Chondrocyte (in vitro differentiated cells): Measurements from ENCODE around the gene POU3F1. TPM values are rescaled to one million over a fixed set of nuclear protein-coding genes. Genes with fewer than 3 reads are reported as not detected.

Experiments
- DNase-seq: peaks from one replicate; pipeline ENCODE4 v3.0.0; 2021; ENCODE audit warnings: mixed read lengths, low spot score
- H3K27ac Mint-ChIP-seq: one replicate; pipeline ENCODE4 v1.8.0; 2021; ENCODE audit warnings: mild to moderate bottlenecking, moderate library complexity, mixed read lengths; ENCODE audit not compliant: unreplicated experiment
- H3K27me3 Mint-ChIP-seq: 2 replicates; pipeline ENCODE4 v1.8.0; 2021; ENCODE audit warnings: low read depth, mixed read lengths
- H3K36me3 Mint-ChIP-seq: 2 replicates; pipeline ENCODE4 v1.8.0; 2021; ENCODE audit warnings: low read depth, mixed read lengths
- H3K4me1 Mint-ChIP-seq: 2 replicates; pipeline ENCODE4 v1.8.0; 2021; ENCODE audit warnings: low read depth, mild to moderate bottlenecking, mixed read lengths
- H3K4me3 Mint-ChIP-seq: one replicate; pipeline ENCODE4 v1.8.0; 2021; ENCODE audit warnings: mild to moderate bottlenecking, moderate library complexity, mixed read lengths; ENCODE audit not compliant: unreplicated experiment
- H3K9me3 Mint-ChIP-seq: 2 replicates; pipeline ENCODE4 v1.8.0; 2021; ENCODE audit warnings: low read depth, mixed read lengths
- CTCF ChIP-seq: fragments of 200-600 bp; sonication (generic); IDR thresholded peaks from 2 replicates; pipeline ENCODE4 v1.5.0; 2021; ENCODE audit warnings: antibody characterized with exemption, mild to moderate bottlenecking, moderate library complexity
- total RNA-seq: library from RNA; stranded (reverse); gene quantifications from 3 replicates; pipeline ENCODE4 v1.2.1, GENCODE V29; 2021

The POU3F1 gene
- total RNA-seq, 1 donor from 2014 or later = 1.6 TPM

GRCh38 chr1:38046884-38047602 lies 450 bp upstream of the POU3F1 start:
- DNase-seq = peak; percentile 91
- Mint-ChIP-seq H3K4me1 (peaks cover 24% of the 10 kb centered on the region), H3K27ac (peak overlapping the region; percentile 63), H3K27me3 (peaks cover 11% of the 10 kb centered on the region), H3K9me3 (no peaks in the 10 kb centered on the region), H3K4me3 (peak overlapping the region; percentile 75), H3K36me3 (peaks cover 1% of the 10 kb centered on the region)
- TF ChIP-seq CTCF = peak; percentile 59

GRCh38 chr1:38045401-38046332 lies 926 bp downstream of the POU3F1 start:
- Mint-ChIP-seq H3K27ac (no peak overlapping the region), H3K9me3 (no peaks in the 10 kb centered on the region), H3K4me1 (peaks cover 24% of the 10 kb centered on the region), H3K4me3 (peak overlapping the region; percentile 41), H3K36me3 (peaks cover 1% of the 10 kb centered on the region), H3K27me3 (peaks cover 11% of the 10 kb centered on the region)
- peak; percentile 86 for DNase-seq
- TF ChIP-seq CTCF = no peak

GRCh38 chr1:38044221-38045215 lies 2.1 kb downstream of the POU3F1 start:
- Mint-ChIP-seq H3K27me3 (peaks cover 11% of the 10 kb centered on the region), H3K27ac (peak overlapping the region; percentile 17), H3K36me3 (peaks cover 1% of the 10 kb centered on the region), H3K9me3 (no peaks in the 10 kb centered on the region), H3K4me3 (peak overlapping the region; percentile 74), H3K4me1 (peaks cover 21% of the 10 kb centered on the region)
- no peak for DNase-seq
- TF ChIP-seq CTCF = no peak

GRCh38 chr1:38043036-38043747 lies 3.4 kb downstream of the POU3F1 start:
- Mint-ChIP-seq H3K27me3 (peaks cover 11% of the 10 kb centered on the region), H3K27ac (no peak overlapping the region)

More at GRCh38 chr1:38043036-38043747, 3.4 kb downstream of the POU3F1 start:
- Mint-ChIP-seq H3K4me3 (no peak overlapping the region), H3K9me3 (no peaks in the 10 kb centered on the region), H3K4me1 (peaks cover 33% of the 10 kb centered on the region), H3K36me3 (peaks cover 1% of the 10 kb centered on the region)
- no peak for DNase-seq
- no peak for TF ChIP-seq CTCF
